Stomach smooth muscle (tissue), 2 donors: ENCODE results near the gene PCSK6.

Source experiments
- H3K27ac ChIP-seq: one replicate; pipeline ENCODE4 v1.7.0; 2013; ENCODE audit warnings: mild to moderate bottlenecking, low read length, inconsistent platforms
- H3K27me3 ChIP-seq, 2 donors: one replicate each; pipeline ENCODE4 v1.7.0; 2013; ENCODE audit warnings: low read length in 2 of 2; ENCODE audit not compliant: insufficient read depth in 2 of 2, control insufficient read depth in 1 of 2
- H3K36me3 ChIP-seq, 2 donors: one replicate each; pipeline ENCODE4 v1.7.0; 2013; ENCODE audit warnings: low read length in 2 of 2; ENCODE audit not compliant: control insufficient read depth in 2 of 2, insufficient read depth in 2 of 2
- H3K4me1 ChIP-seq: one replicate; pipeline ENCODE4 v1.7.0; 2013; ENCODE audit warnings: low read length; ENCODE audit not compliant: control insufficient read depth, insufficient read depth
- H3K4me3 ChIP-seq, 2 donors: one replicate each; pipeline ENCODE4 v1.7.0; 2013; ENCODE audit warnings: low read length in 2 of 2
- H3K9ac ChIP-seq, 2 donors: one replicate each; pipeline ENCODE4 v1.7.0; 2013; ENCODE audit warnings: low read length in 2 of 2, mild to moderate bottlenecking in 1 of 2
- H3K9me3 ChIP-seq, 2 donors: one replicate each; pipeline ENCODE4 v1.7.0; 2013; ENCODE audit warnings: low read length in 2 of 2; ENCODE audit not compliant: control insufficient read depth in 2 of 2
- donor health status: healthy.
- donor health status: Pancreatic carcinoma.

PCSK6 gene

DNA sequence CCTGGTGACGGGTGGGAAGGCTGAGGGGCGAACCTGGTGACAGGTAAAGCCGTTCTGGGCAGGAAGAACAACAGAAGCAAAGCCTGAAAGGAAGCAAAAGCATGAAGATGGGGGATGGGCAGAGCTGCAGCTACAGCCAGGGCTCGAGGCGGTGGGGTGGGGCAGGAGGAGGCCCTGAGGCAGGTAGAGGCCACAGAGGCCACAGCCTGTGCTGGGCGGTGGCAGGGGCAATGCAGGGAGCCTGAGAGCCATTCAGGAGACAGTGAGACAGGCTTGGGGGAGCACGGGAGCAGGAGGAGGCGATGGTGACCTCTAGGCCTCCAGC lies 8.2 kb downstream of the PCSK6 start:
- no peaks in the 10 kb centered on the region for H3K9me3 ChIP-seq
- H3K4me1 ChIP-seq = no peaks in the 10 kb centered on the region
- H3K27me3 ChIP-seq = no peaks in the 10 kb centered on the region
- H3K9ac ChIP-seq = no peak overlapping the region
- no peak overlapping the region for H3K27ac ChIP-seq
- H3K4me3 ChIP-seq = no peak overlapping the region
- H3K36me3 ChIP-seq = no peaks in the 10 kb centered on the region

DNA sequence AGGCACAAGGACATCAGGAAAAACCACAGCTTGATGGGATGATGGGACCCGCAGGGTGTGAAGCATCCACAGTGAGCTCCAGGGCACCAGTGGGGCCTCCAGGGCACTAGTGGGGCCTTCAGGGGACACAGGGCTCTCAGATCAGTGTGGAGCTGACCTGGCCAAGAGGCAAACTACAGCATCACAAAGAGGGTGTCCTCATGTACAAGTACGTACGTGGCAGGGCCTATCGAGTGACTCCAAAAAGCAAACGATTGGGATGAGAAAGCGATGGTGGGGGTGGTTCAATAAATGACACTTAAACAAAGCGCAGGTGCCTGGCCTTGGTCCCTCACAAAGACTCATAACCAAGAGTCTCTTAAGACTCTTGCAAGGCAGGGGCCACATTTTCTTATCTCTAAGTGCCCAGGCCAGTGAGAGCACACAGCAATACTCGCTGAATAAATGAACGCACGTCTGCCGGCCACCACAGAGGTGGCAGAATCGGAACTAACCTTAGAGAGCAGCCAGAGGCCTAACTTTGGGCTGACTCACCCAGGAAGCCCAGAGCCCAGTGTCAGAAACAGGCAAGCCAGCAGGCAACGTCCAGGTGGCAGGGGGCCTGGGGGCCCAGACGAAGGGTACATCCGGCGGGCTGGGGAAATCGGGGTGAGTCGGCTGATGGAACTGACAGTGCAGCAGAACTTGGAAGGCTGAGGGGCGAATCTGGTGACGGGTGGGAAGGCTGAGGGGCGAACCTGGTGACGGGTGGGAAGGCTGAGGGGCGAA lies 8.7 kb downstream of the PCSK6 start:
- H3K27ac ChIP-seq = no peak overlapping the region
- H3K9me3 ChIP-seq = no peaks in the 10 kb centered on the region
- H3K9ac ChIP-seq = no peak overlapping the region
- no peaks in the 10 kb centered on the region for H3K27me3 ChIP-seq
- H3K4me3 ChIP-seq = no peak overlapping the region
- H3K36me3 ChIP-seq = no peaks in the 10 kb centered on the region
- H3K4me1 ChIP-seq = no peaks in the 10 kb centered on the region

DNA sequence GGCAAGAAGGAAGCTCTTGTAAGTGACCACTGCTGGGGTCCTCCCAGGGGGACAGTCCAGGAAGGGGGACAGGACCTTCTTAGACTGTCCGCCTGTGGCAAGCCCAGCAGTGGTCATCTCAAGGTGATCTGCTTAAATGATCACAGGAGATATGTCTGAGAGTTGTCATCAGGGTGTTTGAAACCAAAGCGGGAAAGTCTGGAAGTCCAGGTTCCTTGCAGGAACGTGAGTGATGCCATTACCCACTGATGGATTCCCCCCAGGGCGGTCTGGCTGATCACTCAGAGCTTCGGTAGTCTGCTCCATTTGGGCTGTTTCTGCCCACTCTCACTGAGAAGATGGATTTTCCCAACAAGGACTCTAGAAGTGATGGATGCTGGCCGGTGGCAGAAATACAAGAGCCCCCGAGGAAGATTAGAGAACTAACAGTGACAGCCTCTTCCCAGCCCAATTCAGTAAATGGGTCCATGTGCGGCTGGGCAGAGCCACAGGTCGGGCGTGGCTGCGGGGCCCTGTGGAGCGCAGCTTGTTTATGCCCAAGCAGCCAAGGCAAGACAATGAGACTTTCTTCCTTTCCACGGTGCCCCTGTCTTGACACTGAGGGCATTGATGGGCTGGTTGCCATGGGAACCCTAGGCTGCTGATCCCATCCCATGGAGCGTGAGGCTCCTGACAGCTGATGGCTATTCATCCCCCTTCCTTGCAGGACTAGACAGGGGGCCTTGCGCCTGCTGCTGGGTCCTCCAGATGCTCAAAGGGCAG lies 9.5 kb downstream of the PCSK6 start:
- Histone ChIP-seq H3K27me3 (no peaks in the 10 kb centered on the region), H3K36me3 (no peaks in the 10 kb centered on the region), H3K4me3 (no peak overlapping the region), H3K27ac (no peak overlapping the region), H3K9me3 (no peaks in the 10 kb centered on the region), H3K9ac (no peak overlapping the region), H3K4me1 (no peaks in the 10 kb centered on the region)

DNA sequence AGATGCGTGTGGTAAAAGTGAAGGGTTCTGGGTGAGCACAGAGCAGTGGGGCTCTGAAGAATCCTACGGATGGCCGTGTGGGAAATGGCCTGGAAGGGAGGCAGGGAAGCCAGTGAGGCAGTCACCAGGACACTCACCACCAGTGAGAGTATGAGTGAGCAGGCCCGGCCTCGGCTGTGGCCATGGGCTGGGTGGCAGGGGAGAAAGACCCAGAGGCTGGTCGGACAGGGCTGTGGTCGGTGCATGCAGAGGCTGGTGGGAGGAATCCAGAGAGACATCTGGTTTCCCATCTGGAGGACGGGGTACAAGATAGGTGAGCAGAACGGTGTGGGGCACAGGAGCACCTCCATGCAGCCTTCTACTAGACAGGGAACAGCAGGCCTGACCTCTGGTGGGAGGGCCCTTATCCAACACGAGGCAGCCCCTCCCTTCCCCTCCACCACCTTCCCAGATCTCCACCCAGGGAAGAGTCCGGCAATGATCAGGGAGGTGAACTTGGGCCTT lies 10.1 kb downstream of the PCSK6 start:
- no peaks in the 10 kb centered on the region for H3K36me3 ChIP-seq
- H3K9ac ChIP-seq = no peak overlapping the region
- H3K4me1 ChIP-seq = no peaks in the 10 kb centered on the region
- H3K4me3 ChIP-seq = no peak overlapping the region
- no peaks in the 10 kb centered on the region for H3K9me3 ChIP-seq
- H3K27me3 ChIP-seq = no peaks in the 10 kb centered on the region
- H3K27ac ChIP-seq = no peak overlapping the region

DNA sequence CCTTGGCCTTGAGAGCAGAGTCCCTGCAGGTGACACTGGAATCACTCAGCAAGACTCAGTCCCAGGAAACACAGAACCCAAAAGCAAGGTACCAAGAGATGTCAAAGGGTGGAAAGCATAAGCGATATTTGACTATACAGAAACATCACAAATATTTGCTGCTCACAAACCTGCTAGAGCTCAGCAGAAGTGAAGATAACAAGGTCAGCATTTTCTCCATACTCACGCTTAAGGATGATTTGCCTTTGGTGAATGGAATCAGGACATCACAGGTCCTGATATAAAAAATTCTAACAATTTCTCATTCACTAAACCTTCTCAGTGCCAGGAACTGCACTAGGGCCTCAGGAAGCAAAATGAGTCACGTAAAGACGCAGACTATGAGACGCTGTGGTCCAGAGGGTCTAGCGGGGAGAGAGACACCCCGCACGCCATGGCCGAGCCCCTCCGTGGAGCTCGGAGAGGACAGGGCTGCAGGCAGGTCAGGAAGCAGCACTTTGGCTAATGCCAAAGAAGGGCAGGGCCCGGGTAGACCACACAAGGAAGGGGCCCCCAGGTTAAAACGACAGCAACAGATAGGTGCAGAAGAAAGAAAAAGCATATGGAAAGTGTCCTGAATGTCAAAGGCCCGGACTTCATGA lies 10.7 kb downstream of the PCSK6 start:
- no peaks in the 10 kb centered on the region for H3K4me1 ChIP-seq
- H3K36me3 ChIP-seq = no peaks in the 10 kb centered on the region
- no peak overlapping the region for H3K27ac ChIP-seq
- no peaks in the 10 kb centered on the region for H3K27me3 ChIP-seq
- H3K9me3 ChIP-seq = no peaks in the 10 kb centered on the region
- no peak overlapping the region for H3K4me3 ChIP-seq
- H3K9ac ChIP-seq = no peak overlapping the region

DNA sequence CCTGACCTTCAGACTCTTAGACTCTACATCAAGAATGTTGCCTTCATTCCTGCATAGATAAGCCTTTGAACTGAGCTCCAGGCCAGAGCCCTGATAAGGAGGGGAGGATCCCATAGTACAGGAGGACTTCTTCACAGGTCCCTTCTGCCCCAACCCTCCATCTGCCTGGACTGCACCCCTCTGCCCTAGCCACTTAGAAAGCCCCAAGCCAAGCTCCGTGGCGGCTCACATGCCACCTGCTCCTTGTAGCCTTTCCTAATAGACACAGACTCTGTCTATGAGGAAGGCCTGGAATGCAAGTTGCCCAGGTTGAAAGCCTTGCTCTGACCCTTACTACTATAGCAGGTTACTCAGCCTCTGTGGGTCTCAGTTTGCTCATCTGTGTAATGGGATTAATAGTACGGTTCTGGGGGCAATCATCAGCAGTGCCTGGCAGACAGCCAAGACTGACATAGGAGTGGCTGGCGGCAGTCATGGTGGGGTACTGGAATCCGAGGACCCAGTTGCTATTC lies 11.6 kb downstream of the PCSK6 start:
- Histone ChIP-seq H3K36me3 (no peaks in the 10 kb centered on the region), H3K27me3 (no peaks in the 10 kb centered on the region), H3K9me3 (no peaks in the 10 kb centered on the region), H3K4me3 (no peak overlapping the region), H3K4me1 (no peaks in the 10 kb centered on the region), H3K27ac (no peak overlapping the region), H3K9ac (no peak overlapping the region)

DNA sequence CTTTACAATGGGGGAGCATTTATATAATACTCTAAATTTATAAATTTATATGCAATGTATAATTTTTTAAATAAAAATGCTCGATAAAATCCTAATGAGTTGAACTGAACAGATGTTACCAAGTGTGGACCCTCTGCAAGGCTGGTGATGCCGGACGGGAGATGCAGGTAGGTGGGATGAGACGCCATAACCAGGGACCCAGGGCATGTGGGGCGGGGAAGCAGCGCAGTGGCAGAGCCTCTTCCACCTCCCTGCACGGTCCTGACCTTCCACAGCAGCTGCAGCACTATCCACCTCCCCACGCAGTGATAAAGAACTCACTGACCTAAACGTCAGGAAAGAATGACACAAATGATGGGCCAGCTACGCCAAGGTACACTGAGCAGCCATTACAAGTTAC lies 12.8 kb downstream of the PCSK6 start:
- H3K27me3 ChIP-seq = no peaks in the 10 kb centered on the region
- H3K9me3 ChIP-seq = no peaks in the 10 kb centered on the region
- no peak overlapping the region for H3K4me3 ChIP-seq
- H3K4me1 ChIP-seq = no peaks in the 10 kb centered on the region
- H3K27ac ChIP-seq = no peak overlapping the region
- H3K9ac ChIP-seq = no peak overlapping the region
- no peaks in the 10 kb centered on the region for H3K36me3 ChIP-seq

DNA sequence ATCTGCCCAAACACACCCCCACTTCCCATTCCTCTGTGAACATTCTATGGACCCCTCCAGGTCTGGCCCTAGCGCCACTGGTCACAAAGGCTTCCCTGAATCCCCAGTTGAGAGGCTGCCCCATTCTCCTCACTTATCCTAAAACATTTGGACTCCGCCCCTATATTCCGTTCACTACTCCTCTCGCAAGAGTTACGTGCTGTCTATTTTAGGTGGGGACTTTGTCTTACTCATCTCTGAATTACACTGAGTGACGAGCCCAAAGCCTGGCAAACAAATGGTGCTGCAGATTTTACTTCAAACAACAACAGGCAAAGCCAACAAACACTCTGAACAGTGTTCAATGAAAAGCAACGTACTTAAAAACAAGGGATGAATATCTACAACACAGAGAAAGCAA lies 14.5 kb downstream of the PCSK6 start:
- Histone ChIP-seq H3K27ac (no peak overlapping the region), H3K4me1 (no peaks in the 10 kb centered on the region), H3K4me3 (no peak overlapping the region), H3K9me3 (no peaks in the 10 kb centered on the region), H3K36me3 (no peaks in the 10 kb centered on the region), H3K27me3 (no peaks in the 10 kb centered on the region), H3K9ac (no peak overlapping the region)

DNA sequence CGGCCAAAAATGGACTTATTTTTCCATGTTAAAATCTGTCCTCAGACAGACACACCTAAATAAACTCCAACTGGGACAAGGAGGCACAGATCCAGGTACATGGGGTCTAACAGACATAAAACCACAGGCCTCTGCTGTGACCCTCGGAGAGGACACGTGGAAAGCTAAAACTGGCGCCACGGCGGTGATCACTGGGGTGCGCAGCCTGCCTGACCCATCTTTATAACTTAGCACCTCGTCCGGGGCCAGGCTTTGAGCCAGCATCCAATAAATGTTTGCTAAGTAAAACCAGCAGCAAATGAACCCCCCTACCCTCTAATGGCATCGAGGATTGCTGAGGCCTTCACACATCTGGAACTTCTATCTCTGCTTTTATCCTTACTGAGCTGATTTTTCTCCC lies 15.3 kb downstream of the PCSK6 start:
- no peak overlapping the region for H3K4me3 ChIP-seq
- no peak overlapping the region for H3K27ac ChIP-seq
- H3K27me3 ChIP-seq = no peaks in the 10 kb centered on the region
- no peaks in the 10 kb centered on the region for H3K4me1 ChIP-seq
- no peak overlapping the region for H3K9ac ChIP-seq
- no peaks in the 10 kb centered on the region for H3K9me3 ChIP-seq
- H3K36me3 ChIP-seq = no peaks in the 10 kb centered on the region

DNA sequence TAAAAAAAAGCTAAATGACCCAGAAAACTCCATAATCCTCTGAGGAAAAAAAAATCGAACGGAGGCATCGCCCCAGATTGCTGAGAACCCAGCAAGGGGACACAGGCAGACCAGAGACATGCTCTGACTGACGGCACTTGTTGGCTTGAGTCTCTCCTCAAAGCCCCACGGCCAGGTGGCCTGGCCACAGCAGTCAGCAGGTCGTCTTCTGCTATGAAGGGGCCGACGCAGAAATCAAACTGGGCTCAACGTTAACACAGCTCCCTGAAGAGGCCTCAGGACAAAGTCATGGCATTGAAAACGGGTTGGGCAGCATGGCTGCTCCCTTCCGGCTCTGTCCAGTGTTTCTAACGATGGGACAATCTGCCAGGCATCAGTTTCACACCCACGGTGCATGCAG lies 17.5 kb downstream of the PCSK6 start:
- Histone ChIP-seq H3K27me3 (no peaks in the 10 kb centered on the region), H3K4me3 (no peak overlapping the region), H3K9ac (no peak overlapping the region), H3K9me3 (no peaks in the 10 kb centered on the region), H3K27ac (no peak overlapping the region), H3K4me1 (peaks cover 2% of the 10 kb centered on the region), H3K36me3 (no peaks in the 10 kb centered on the region)
